GM21447 (cell line): Measurements from ENCODE around the gene CEP250.
"Not testable (repeated sequence)": the region's sequence is repeated elsewhere in the genome, so short reads cannot be mapped to it uniquely, and the experiment has no call there.

Experiments used
- ATAC-seq: cut with Tn5 transposase; IDR thresholded peaks from one replicate; pipeline ENCODE4 v1.9.1; 2021; ENCODE audit not compliant: unreplicated experiment

CEP250 gene

GRCh38 chr20:35496481-35496880 is 41.1 kb downstream of the CEP250 start:
- ATAC-seq = no peak

DNA sequence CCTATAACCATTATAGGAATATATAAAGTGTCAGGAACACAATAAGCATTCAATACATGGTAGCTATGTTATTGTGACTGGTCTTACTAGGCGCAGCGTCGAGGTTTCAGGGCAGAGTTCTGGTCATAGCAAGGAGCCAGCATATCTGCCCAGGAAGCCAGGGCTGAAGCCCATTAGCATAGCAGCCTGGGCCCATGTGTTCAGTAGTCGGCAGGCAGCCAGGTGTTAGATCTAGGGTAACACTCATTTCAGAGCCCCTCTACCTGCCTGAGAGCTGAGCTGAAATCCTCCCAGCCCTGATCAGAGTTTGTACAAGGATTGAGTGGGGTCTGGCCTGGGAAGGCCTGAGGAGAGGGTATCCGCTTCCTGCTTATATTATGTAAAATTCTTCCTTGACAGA is 41.9 kb downstream of the CEP250 start:
- no peak for ATAC-seq

DNA sequence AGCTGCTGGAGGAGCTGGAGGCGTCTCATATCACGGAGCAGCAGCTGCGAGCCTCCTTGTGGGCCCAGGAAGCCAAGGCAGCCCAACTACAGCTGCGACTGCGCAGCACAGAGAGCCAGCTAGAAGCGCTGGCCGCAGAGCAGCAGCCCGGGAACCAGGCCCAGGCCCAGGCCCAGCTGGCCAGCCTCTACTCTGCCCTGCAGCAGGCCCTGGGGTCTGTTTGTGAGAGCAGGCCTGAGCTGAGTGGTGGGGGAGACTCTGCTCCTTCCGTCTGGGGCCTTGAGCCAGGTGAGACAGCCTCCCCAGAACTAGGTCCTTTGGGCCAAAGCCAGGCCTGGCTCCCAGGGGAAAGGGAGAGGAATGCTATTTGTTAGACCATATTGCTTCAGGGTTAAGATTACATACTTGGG is 42.4 kb downstream of the CEP250 start:
- ATAC-seq = no peak

DNA sequence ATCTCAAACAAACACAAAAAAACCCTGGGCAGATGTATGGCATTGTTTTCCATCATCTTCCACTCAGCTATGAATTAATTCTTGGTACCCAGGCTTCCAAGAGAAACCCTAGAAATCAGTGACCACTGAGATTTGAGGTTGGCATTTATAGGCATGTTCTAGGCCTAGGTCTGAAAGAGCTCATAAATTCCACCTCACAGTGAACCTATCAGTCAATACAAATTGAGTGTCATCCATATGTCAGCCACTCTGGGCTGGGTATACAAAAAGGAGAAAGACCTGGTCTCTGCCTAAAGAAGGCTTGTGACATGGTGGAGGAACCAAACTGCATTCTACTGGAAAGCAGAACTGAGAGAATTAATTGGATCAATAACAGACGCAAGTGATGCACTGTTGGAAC is 43.9 kb downstream of the CEP250 start:
- no peak for ATAC-seq

DNA sequence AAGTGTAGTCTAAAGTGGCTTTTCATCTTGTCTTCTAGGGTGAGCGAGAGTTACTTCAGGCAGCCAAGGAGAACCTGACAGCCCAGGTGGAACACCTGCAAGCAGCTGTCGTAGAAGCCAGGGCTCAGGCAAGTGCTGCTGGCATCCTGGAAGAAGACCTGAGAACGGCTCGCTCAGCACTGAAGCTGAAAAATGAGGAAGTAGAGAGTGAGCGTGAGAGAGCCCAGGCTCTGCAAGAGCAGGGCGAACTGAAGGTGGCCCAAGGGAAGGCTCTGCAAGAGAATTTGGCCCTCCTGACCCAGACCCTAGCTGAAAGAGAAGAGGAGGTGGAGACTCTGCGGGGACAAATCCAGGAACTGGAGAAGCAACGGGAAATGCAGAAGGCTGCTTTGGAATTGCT is 47.0 kb downstream of the CEP250 start:
- no peak for ATAC-seq

DNA sequence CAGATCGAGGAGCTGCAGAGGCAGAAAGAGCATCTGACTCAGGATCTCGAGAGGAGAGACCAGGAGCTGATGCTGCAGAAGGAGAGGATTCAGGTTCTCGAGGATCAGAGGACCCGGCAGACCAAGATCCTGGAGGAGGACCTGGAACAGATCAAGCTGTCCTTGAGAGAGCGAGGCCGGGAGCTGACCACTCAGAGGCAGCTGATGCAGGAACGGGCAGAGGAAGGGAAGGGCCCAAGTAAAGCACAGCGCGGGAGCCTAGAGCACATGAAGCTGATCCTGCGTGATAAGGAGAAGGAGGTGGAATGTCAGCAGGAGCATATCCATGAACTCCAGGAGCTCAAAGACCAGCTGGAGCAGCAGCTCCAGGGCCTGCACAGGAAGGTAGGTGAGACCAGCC is 47.9 kb downstream of the CEP250 start:
- ATAC-seq = no peak

DNA sequence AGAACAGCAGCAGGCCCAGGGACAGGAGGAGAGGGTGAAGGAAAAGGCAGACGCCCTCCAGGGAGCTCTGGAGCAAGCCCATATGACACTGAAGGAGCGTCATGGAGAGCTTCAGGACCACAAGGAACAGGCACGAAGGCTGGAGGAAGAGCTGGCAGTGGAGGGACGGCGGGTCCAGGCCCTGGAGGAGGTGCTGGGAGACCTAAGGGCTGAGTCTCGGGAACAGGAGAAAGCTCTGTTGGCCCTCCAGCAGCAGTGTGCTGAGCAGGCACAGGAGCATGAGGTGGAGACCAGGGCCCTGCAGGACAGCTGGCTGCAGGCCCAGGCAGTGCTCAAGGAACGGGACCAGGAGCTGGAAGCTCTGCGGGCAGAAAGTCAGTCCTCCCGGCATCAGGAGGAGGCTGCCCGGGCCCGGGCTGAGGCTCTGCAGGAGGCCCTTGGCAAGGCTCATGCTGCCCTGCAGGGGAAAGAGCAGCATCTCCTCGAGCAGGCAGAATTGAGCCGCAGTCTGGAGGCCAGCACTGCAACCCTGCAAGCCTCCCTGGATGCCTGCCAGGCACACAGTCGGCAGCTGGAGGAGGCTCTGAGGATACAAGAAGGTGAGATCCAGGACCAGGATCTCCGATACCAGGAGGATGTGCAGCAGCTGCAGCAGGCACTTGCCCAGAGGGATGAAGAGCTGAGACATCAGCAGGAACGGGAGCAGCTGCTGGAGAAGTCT is 48.6 kb downstream of the CEP250 start:
- no peak for ATAC-seq

- no peak for ATAC-seq
Observed at GRCh38 chr20:35504751-35505150, 49.4 kb downstream of the CEP250 start.

- ATAC-seq = no peak
Observed at GRCh38 chr20:35506179-35506578, 50.8 kb downstream of the CEP250 start.

GRCh38 chr20:35506872-35507638 is 51.7 kb downstream of the CEP250 start:
- ATAC-seq = no peak

DNA sequence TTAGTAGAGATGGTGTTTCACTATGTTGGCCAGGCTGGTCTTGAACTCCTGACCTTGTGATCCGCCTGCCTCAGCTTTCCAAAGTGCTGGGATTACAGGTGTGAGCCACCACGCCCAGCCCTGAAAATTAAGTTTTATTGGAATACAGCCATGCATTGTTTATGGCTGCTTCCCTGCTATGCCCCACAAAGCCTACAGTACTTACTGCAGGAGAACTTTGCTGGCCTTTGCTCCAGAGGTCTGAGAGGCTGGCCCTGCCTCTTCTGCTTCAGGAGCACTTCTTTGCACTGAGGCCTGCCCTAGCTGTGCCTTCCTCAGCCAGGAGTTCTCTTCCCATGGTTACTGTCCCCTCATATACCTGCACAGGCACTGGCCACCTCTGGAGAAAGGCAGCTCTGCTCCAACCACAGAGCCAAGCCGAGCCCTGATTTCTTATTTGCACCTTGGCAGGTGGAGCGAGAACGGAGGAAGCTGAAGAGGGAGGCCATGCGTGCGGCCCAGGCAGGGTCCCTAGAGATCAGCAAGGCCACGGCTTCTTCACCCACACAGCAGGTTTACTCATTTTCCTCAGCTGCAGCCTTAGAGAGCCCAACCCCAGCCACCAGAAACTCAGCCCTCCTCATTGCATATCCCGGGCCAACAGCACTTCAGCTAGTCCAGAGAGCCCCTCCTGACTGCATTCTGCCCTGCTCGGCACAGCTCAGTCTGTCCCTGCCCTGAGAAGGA is 53.3 kb downstream of the CEP250 start:
- ATAC-seq = no peak

DNA sequence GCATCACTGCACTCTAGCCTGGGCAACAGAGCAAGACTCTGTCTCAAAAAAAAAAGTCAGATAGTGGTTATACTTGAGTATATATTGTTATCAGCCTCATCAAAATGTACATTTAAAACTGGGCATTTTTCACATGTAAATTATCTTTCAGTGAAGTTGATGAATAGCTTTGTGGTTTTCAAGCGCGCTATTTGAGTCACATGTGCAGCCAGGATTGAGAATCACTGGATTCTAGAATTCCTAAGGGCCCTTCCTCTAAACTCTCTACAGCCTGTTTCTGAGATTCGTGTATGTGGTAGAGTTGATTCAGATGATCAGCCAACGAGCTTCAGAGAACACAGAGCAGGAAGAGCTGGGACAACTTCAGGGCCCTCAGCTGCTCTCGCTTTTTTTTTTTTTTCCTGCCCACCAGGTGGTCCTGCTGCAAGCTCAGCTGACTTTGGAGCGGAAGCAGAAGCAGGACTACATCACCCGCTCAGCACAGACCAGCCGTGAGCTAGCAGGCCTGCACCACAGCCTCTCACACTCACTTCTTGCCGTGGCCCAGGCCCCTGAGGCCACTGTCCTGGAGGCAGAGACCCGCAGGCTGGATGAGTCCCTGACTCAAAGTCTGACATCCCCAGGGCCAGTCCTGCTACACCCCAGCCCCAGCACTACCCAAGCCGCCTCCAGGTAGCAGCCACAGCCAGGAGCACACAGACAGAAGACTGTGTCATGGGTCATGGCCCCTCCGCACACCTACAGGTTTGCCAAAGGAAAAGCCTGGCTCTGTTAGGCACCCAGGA is 55.7 kb downstream of the CEP250 start:
- no peak for ATAC-seq

DNA sequence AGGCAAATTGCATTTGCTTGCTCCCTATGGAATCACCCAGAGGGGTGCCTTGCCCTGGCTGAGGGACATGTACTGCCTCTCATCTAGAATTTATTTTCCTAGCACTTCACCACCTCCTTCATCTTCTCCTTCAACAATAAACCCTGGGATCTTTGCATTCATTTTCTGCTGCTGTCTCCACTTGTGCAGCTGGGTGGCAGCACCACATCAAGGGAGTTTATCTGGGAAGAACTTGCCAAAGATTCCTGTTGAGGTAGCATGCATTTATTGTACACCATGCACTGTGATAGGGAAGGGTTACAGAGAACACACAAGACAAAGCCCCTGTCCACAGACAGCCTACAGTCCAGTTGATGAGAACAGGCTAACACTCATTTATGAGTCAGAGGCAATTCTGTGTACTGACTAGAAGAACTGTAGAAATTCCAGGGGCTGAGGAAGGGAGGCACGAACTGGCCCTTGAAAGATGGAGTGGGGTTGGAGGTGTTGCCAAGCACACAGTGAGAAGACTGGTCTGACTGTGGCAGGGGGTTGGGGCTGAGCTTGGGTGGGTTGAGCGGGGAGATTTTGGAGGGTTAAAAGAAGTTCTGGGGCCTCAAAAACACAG is 56.5 kb downstream of the CEP250 start:
- no peak for ATAC-seq

DNA sequence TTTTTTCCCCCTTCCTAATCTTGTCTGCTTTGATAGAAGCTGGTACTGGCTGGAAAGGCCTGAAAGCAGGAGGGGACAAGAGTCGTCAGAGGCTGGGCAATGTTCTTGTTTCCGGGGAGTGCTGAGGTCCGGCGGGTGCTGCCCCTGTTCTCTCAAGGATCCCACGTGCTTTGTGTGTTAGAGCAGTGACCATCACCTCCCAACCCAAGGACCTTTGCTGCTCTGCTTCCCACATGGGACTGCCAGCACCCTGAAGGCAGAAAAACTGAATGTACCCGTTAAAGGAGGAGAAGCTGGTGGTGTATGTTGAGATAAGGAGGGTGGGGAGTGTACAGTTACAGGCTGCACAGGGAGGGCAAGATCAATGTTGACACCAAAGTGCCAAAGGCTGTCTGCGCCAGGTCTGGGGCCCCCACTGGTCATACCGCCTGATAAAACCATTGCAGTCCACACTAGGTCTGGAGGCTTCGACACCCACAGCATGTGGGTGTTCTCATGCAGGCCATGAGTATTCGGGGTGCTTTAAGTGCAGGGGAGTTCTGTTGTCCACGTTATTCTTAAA is 59.1 kb downstream of the CEP250 start:
- ATAC-seq = no peak

GRCh38 chr20:35515341-35515740 is 59.9 kb downstream of the CEP250 start:
- ATAC-seq = no peak

DNA sequence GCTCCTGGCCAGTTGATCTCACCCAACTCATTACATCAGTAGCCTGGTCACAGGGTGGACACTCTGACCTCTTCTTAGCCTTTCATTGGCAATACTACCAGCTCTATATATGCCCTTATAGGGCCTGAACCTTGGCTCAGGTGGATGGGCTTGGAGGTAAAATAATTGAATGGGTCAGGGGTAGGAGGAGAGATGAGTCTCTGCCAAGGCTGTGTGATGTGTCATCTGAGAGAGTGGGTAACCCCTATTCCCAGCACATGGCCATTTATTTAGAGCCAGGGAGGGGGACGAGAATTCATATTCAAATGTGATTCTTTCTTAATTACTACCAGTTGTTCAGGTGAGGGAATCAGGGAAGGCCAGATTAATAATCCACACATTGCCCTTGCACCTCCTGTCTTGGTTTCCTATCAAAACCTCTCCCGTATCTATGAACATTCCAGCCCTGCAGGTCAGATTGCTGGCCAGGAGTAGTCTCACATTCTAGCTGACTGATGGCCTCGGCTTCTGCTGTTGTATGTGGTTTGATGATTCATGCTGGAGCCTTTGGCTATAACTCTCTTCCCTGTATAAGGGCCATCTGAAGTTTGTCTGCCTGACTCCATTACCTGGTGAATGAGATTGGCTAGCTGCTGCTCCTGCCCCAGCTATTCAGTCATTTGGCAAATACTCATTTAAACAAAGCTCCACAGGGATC is 60.7 kb downstream of the CEP250 start:
- no peak for ATAC-seq

DNA sequence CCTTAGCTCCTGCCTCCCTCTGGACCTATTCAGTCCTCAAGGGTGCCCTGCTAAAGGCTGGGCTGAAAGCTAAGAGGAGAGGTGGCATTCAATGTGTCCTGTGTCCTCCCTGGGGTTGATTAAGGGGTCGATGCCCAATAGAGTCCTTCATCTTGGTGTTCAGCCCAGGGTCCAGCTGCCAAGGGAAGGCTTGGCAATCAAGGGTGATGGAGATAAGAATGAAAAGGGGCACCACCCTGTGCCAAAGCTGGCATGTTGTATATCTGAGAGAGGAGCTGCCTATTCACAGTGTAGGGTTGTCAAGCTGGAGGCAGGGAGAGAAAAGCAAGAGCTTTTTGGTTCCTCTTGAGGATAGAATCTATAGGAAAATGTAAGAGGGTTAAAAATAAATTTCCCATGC is 61.7 kb downstream of the CEP250 start:
- ATAC-seq = no peak

GRCh38 chr20:35517767-35518166 is 62.4 kb downstream of the CEP250 start:
- ATAC-seq = not testable (repeated sequence)

GRCh38 chr20:35518955-35519354 is 63.6 kb downstream of the CEP250 start:
- no peak for ATAC-seq
